CD14-positive monocyte (primary cell): ENCODE data around the gene HMCN2. TPM values are rescaled to one million over a fixed set of nuclear protein-coding genes. Genes with fewer than 3 reads are reported as not detected.
A peak's percentile ranks its signal among the peaks of the same experiment; 100 is the strongest.

ENCODE experiments used
- DNase-seq, 3 donors: peaks; one replicate each; pipeline ENCODE4 v3.0.0-alpha.2; 2011 to 2022
- H2AFZ ChIP-seq: 2 replicates; pipeline ENCODE4 v1.6.0; 2012; ENCODE audit warnings: mild to moderate bottlenecking, low read depth, low read length, inconsistent platforms; ENCODE audit not compliant: insufficient read depth, poor library complexity, severe bottlenecking
- H3K27ac ChIP-seq, 2 donors: 1 replicate in 1 of 2; 2 replicates in 1 of 2; pipeline ENCODE4 v1.5.1; 2012 to 2013; ENCODE audit warnings: low read length in 2 of 2, control low read depth in 1 of 2, inconsistent platforms in 1 of 2, low read depth in 1 of 2, mild to moderate bottlenecking in 1 of 2
- H3K27me3 ChIP-seq, 2 donors: one replicate each; pipeline versions ENCODE4 v1.6.0 to v1.6.1; 2011 to 2013; ENCODE audit warnings: low read length in 2 of 2; ENCODE audit not compliant: control insufficient read depth in 2 of 2, insufficient read depth in 2 of 2
- H3K36me3 ChIP-seq, 2 donors: replicated peaks in 1 of 2; 1 replicate in 1 of 2; 2 replicates in 1 of 2; pipeline versions ENCODE4 v1.5.1 to v1.6.1; 2012 to 2013; ENCODE audit warnings: low read length in 2 of 2, control low read depth in 1 of 2, inconsistent platforms in 1 of 2, mild to moderate bottlenecking in 1 of 2; ENCODE audit not compliant: insufficient read depth in 2 of 2, control insufficient read depth in 1 of 2
- H3K4me1 ChIP-seq, 2 donors: 1 replicate in 1 of 2; 2 replicates in 1 of 2; pipeline versions ENCODE4 v1.5.1 to v1.6.1; 2012 to 2013; ENCODE audit warnings: low read length in 2 of 2, control low read depth in 1 of 2, inconsistent platforms in 1 of 2, mild to moderate bottlenecking in 1 of 2, moderate library complexity in 1 of 2; ENCODE audit not compliant: insufficient read depth in 2 of 2, control insufficient read depth in 1 of 2
- H3K4me2 ChIP-seq: replicated peaks from 2 replicates; pipeline ENCODE3; 2012; ENCODE audit warnings: low read length, moderate library complexity, mild to moderate bottlenecking; ENCODE audit not compliant: poor library complexity, severe bottlenecking; ENCODE audit errors: extremely low read depth
- H3K4me3 ChIP-seq, 3 experiments: fragments of 200-600 bp in 1 of 3; sonication (generic) in 1 of 3; replicated peaks in 1 of 3; 1 replicate in 2 of 3; 2 replicates in 1 of 3; pipeline ENCODE4 v1.5.1; 2011 to 2013; ENCODE audit warnings: low read length in 3 of 3, mild to moderate bottlenecking in 3 of 3, control low read depth in 2 of 3, low read depth in 2 of 3, inconsistent platforms in 1 of 3, moderate library complexity in 1 of 3
- H3K79me2 ChIP-seq: 2 replicates; pipeline ENCODE4 v1.6.0; 2012; ENCODE audit warnings: mild to moderate bottlenecking, control low read depth, inconsistent platforms, low read length, moderate library complexity; ENCODE audit not compliant: insufficient read depth
- H3K9ac ChIP-seq: 2 replicates; pipeline ENCODE4 v1.6.0; 2017; ENCODE audit warnings: low read length, mild to moderate bottlenecking; ENCODE audit not compliant: insufficient read depth, poor library complexity, severe bottlenecking
- H3K9me3 ChIP-seq, 2 donors: replicated peaks in 1 of 2; 1 replicate in 1 of 2; 2 replicates in 1 of 2; pipeline versions ENCODE4 v1.5.1 to v1.6.1; 2012 to 2013; ENCODE audit warnings: low read length in 2 of 2, control low read depth in 1 of 2; ENCODE audit not compliant: control insufficient read depth in 1 of 2, insufficient read depth in 1 of 2
- H4K20me1 ChIP-seq: 2 replicates; pipeline ENCODE4 v1.6.0; 2012; ENCODE audit warnings: mild to moderate bottlenecking, low read length, control low read depth, moderate library complexity; ENCODE audit not compliant: insufficient read depth
- H3K27ac Mint-ChIP-seq, 7 donors: one replicate each; pipeline ENCODE4 v1.8.0; 2020; ENCODE audit warnings: mild to moderate bottlenecking in 7 of 7, mixed read lengths in 7 of 7, moderate library complexity in 6 of 7, inconsistent platforms in 2 of 7
- H3K27me3 Mint-ChIP-seq, 3 donors: one replicate each; pipeline ENCODE4 v1.8.0; 2021 to 2022; ENCODE audit warnings: low read depth in 3 of 3, mild to moderate bottlenecking in 3 of 3, mixed read lengths in 3 of 3, moderate library complexity in 3 of 3, inconsistent platforms in 1 of 3
- H3K36me3 Mint-ChIP-seq, 2 donors: one replicate each; pipeline ENCODE4 v1.8.0; 2020; ENCODE audit warnings: mixed read lengths in 2 of 2, inconsistent platforms in 1 of 2, mild to moderate bottlenecking in 1 of 2
- H3K4me1 Mint-ChIP-seq: one replicate; pipeline ENCODE4 v1.8.0; 2020; ENCODE audit warnings: mild to moderate bottlenecking, mixed read lengths
- H3K4me3 Mint-ChIP-seq, 2 donors: one replicate each; pipeline ENCODE4 v1.8.0; 2020; ENCODE audit warnings: mild to moderate bottlenecking in 2 of 2, mixed read lengths in 2 of 2, moderate library complexity in 1 of 2
- H3K9me3 Mint-ChIP-seq, 7 donors: one replicate each; pipeline ENCODE4 v1.8.0; 2020 to 2022; ENCODE audit warnings: mixed read lengths in 7 of 7, mild to moderate bottlenecking in 6 of 7, moderate library complexity in 6 of 7, inconsistent platforms in 2 of 7
- WGBS: methylation state at CpG from one replicate; pipeline ENCODE4 v1.1.5; 2013; ENCODE audit warnings: missing lambda C conversion rate; ENCODE audit not compliant: insufficient coverage; 5-methylcytosine and 5-hydroxymethylcytosine counted together
- intact Hi-C, 2 donors: fragments of 100-400 bp; cut with micrococcal nuclease; formaldehyde crosslinking; loops; one replicate each; pipeline versions ENCODE4 v1.15.0 to v1.15.1; 2023
- polyA plus RNA-seq, 3 donors: library from polyadenylated mRNA; depleted of rRNA in 1 of 3; unstranded in 2 of 3; stranded (reverse) in 1 of 3; fragments of 300-500 nt in 2 of 3; fragments of >200 nt in 1 of 3; fragmentation: Illumina TruSeq in 2 of 3; gene quantifications; 1 replicate in 2 of 3; 2 replicates in 1 of 3; pipeline ENCODE4 v1.2.3, GENCODE V29; 2012 to 2021
- small RNA-seq: library from RNA; depleted of rRNA; stranded (forward); fragments of <200 nt; gene quantifications from one replicate; pipeline ENCODE3, GENCODE V24; 2012; ENCODE audit warnings: low read depth; ENCODE audit not compliant: insufficient read length
- TF ChIP-seq, protein P1 (sequence below): fragments of 200-600 bp; IDR thresholded peaks from one replicate; pipeline ENCODE4 v1.8.0; 2022; ENCODE audit warnings: antibody characterized with exemption, mild to moderate bottlenecking

HMCN2 gene
- polyA plus RNA-seq, 3 donors, result not detected

DNA sequence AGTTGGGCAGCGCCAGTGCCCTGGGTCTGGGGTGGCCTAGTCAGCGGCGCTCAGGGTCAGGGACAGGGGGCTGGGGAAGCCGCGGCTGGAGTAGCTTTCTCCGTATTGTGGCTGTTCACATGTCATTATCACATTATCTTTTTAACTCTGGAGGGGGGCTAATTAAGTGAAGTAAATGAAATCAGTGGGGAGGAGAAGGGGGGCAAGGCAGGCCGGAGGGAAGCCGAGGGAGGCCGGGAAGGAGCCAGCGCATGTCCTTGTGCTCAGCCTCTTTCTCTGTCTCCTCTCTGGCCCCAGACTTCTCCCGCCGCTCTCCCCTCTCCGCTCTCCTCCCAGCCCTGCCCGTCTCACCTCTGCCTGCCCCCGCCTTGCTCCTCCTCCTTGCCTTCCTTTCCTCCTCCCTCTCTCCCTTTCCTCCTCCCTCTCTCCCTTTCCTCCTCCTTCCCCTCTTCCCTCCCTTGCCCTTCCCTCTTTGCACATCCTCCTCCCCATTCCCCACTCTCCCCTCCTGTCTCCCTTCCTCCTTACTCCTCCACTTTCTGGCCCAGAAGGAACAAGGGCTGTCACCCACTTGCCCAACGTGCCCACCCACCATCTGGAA lies 217.9 kb downstream of the HMCN2 start:
- no peak overlapping the region for H3K4me2 ChIP-seq
- Mint-ChIP-seq H3K36me3 (no peaks in the 10 kb centered on the region), H3K9me3 (no peaks in the 10 kb centered on the region), H3K4me3 (peak overlapping the region in 1 of 2 donors; percentile 74), H3K4me1 (peaks cover 3% of the 10 kb centered on the region), H3K27me3 (peaks cover 21 to 41% (median 32%) of the 10 kb centered on the region in 3 donors), H3K27ac (no peak overlapping the region)
- H3K27ac ChIP-seq, result no peak overlapping the region
- intact Hi-C loops, result no loop called here
- TF ChIP-seq, protein P1, sequence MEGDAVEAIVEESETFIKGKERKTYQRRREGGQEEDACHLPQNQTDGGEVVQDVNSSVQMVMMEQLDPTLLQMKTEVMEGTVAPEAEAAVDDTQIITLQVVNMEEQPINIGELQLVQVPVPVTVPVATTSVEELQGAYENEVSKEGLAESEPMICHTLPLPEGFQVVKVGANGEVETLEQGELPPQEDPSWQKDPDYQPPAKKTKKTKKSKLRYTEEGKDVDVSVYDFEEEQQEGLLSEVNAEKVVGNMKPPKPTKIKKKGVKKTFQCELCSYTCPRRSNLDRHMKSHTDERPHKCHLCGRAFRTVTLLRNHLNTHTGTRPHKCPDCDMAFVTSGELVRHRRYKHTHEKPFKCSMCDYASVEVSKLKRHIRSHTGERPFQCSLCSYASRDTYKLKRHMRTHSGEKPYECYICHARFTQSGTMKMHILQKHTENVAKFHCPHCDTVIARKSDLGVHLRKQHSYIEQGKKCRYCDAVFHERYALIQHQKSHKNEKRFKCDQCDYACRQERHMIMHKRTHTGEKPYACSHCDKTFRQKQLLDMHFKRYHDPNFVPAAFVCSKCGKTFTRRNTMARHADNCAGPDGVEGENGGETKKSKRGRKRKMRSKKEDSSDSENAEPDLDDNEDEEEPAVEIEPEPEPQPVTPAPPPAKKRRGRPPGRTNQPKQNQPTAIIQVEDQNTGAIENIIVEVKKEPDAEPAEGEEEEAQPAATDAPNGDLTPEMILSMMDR, result no peak
- no peak overlapping the region for H2AFZ ChIP-seq
- H3K9me3 ChIP-seq, result no peaks in the 10 kb centered on the region
- no peaks in the 10 kb centered on the region for H4K20me1 ChIP-seq
- H3K4me1 ChIP-seq, result no peaks in the 10 kb centered on the region
- no peak for DNase-seq
- H3K9ac ChIP-seq, result no peak overlapping the region
- peaks cover 2 to 23% of the 10 kb centered on the region in 2 donors for H3K27me3 ChIP-seq
- WGBS, result 51% methylated on average over 5 of the region's 16 CpGs
- H3K79me2 ChIP-seq, result no peaks in the 10 kb centered on the region
- H3K4me3 ChIP-seq, result no peak overlapping the region
- H3K36me3 ChIP-seq, result no peaks in the 10 kb centered on the region

Small RNA genes within 50 kb of the gene (small RNA-seq; reads per million reads assigned to genes)
- not detected for gene RN7SL665P

Other genes starting within 250 kb of the HMCN2 start
- gene FNBP1, start 222.6 kb upstream of the HMCN2 start, polyA plus RNA-seq, result 10 to 100 TPM; 37.6 to 60.7 (median 51.4) TPM
- gene GPR107, start 211.9 kb upstream of the HMCN2 start, polyA plus RNA-seq, result 10 to 100 TPM in 1 of 3 donors, 1 to 10 TPM in 2; 6.0 to 22.6 (median 6.0) TPM
- gene NCS1, start 93.4 kb upstream of the HMCN2 start, polyA plus RNA-seq, result not detected
- not detected for gene ASS1, start 179.2 kb downstream of the HMCN2 start, polyA plus RNA-seq